ENCODE results near the gene TXNRD3.

Gene TXNRD3

GRCh38 chr3:126654571-126655383 lies at the start of gene TXNRD3:
Gene TXNRD3, minus strand, starts transcription at chr3:126655124.
- Histone ChIP-seq H3K79me2 (ENCODE audit: insufficient read depth, low read length) (no peaks in the 10 kb centered on the region), H3K27me3 (ENCODE audit: insufficient read depth, low read length, poor library complexity) (peaks cover 13% of the 10 kb centered on the region), H3K9ac (ENCODE audit: low read depth, low read length) (peak within 1 kb of the TSS; percentile 81), H3K4me1 (ENCODE audit: insufficient read depth, low read length) (peaks cover 33% of the 10 kb centered on the region), H3K9me3 (ENCODE audit: insufficient read depth, low read length, severe bottlenecking) (no peaks in the 10 kb centered on the region), H2AFZ (ENCODE audit: low read depth, low read length) (peak within 1 kb of the TSS; percentile 91), H3K27ac (ENCODE audit: low read length) (peak within 1 kb of the TSS; percentile 55; the same call in 1 of the 2 replicates), H4K20me1 (ENCODE audit: insufficient read depth, low read length) (no peaks in the 10 kb centered on the region), H3K36me3 (ENCODE audit: insufficient read depth, low read length) (no peaks in the 10 kb centered on the region), H3K4me2 (ENCODE audit: insufficient read depth, low read length) (peak within 1 kb of the TSS; percentile 88), H3K4me3 (ENCODE audit: low read depth in 1 of 2, low read length in 2 of 2) (peak within 1 kb of the TSS; percentile 13 to 62; a peak in 3 of 4 replicates)
- TF ChIP-seq EZH2 (IDR thresholded peaks at IDR 0.05; ENCODE audit: borderline replicate concordance, low read depth, low read length, severe bottlenecking) (no peak), CTCF (IDR thresholded peaks at IDR 0.05; ENCODE audit: borderline replicate concordance, extremely low read depth, low read length, poor library complexity, severe bottlenecking) (peak; percentile 41)
- peak; percentile 64 for DNase-seq
- peak; percentile 79 for ATAC-seq (ENCODE audit: insufficient read depth, low read depth)

GRCh38 chr3:126703512-126704493 lies 48.9 kb upstream of the TXNRD3 start, which contains the start of gene CHCHD6:
Gene CHCHD6, plus strand, starts transcription at chr3:126704240. Its CDS starts 73 bp downstream, at chr3:126704313.
- H2AFZ ChIP-seq (ENCODE audit: low read depth, low read length), result peak within 1 kb of the TSS; percentile 87
- H3K79me2 ChIP-seq (ENCODE audit: insufficient read depth, low read length), result peaks cover 47% of the 10 kb centered on the region
- H4K20me1 ChIP-seq (ENCODE audit: insufficient read depth, low read length), result peaks cover 5% of the 10 kb centered on the region; the same call in 1 of the 2 replicates
- peaks cover 7% of the 10 kb centered on the region for H3K36me3 ChIP-seq (ENCODE audit: insufficient read depth, low read length)
- H3K9me3 ChIP-seq (ENCODE audit: insufficient read depth, low read length, severe bottlenecking), result no peaks in the 10 kb centered on the region
- H3K27ac ChIP-seq (ENCODE audit: low read length), result peak within 1 kb of the TSS; percentile 70
- peak; percentile 98 for ATAC-seq (ENCODE audit: insufficient read depth, low read depth)
- peak within 1 kb of the TSS; percentile 80 to 96 for H3K4me3 ChIP-seq (ENCODE audit: low read depth in 1 of 2, low read length in 2 of 2)
- DNase-seq, result peak; percentile 97
- peak within 1 kb of the TSS; percentile 70 for H3K9ac ChIP-seq (ENCODE audit: low read depth, low read length)
- H3K27me3 ChIP-seq (ENCODE audit: insufficient read depth, low read length, poor library complexity), result peaks cover 1% of the 10 kb centered on the region
- peaks cover 30% of the 10 kb centered on the region for H3K4me1 ChIP-seq (ENCODE audit: insufficient read depth, low read length)
- TF ChIP-seq CTCF (IDR thresholded peaks at IDR 0.05; ENCODE audit: borderline replicate concordance, extremely low read depth, low read length, poor library complexity, severe bottlenecking) (peak; percentile 47), EZH2 (IDR thresholded peaks at IDR 0.05; ENCODE audit: borderline replicate concordance, low read depth, low read length, severe bottlenecking) (no peak)
- H3K4me2 ChIP-seq (ENCODE audit: insufficient read depth, low read length), result peak within 1 kb of the TSS; percentile 89

GRCh38 chr3:126699011-126699410 lies 44.1 kb upstream of the TXNRD3 start:
- Histone ChIP-seq H3K9me3 (ENCODE audit: insufficient read depth, low read length, severe bottlenecking) (no peaks in the 10 kb centered on the region), H3K27me3 (ENCODE audit: insufficient read depth, low read length, poor library complexity) (peaks cover 5% of the 10 kb centered on the region), H3K9ac (ENCODE audit: low read depth, low read length) (no peak overlapping the region), H3K27ac (ENCODE audit: low read length) (no peak overlapping the region), H3K79me2 (ENCODE audit: insufficient read depth, low read length) (no peaks in the 10 kb centered on the region), H2AFZ (ENCODE audit: low read depth, low read length) (no peak overlapping the region), H3K36me3 (ENCODE audit: insufficient read depth, low read length) (no peaks in the 10 kb centered on the region), H4K20me1 (ENCODE audit: insufficient read depth, low read length) (no peaks in the 10 kb centered on the region), H3K4me1 (ENCODE audit: insufficient read depth, low read length) (peaks cover 12% of the 10 kb centered on the region), H3K4me3 (ENCODE audit: low read depth in 1 of 2, low read length in 2 of 2) (no peak overlapping the region), H3K4me2 (ENCODE audit: insufficient read depth, low read length) (no peak overlapping the region)
- TF ChIP-seq EZH2 (IDR thresholded peaks at IDR 0.05; ENCODE audit: borderline replicate concordance, low read depth, low read length, severe bottlenecking), result no peak
- TF ChIP-seq CTCF (IDR thresholded peaks at IDR 0.05; ENCODE audit: borderline replicate concordance, extremely low read depth, low read length, poor library complexity, severe bottlenecking), result no peak
- DNase-seq (no peak), ATAC-seq (ENCODE audit: insufficient read depth, low read depth) (no peak)
